ENCODE data around the gene CCL26.
"Not testable (repeated sequence)": the region's sequence is repeated elsewhere in the genome, so short reads cannot be mapped to it uniquely, and the experiment has no call there.

The CCL26 gene

DNA sequence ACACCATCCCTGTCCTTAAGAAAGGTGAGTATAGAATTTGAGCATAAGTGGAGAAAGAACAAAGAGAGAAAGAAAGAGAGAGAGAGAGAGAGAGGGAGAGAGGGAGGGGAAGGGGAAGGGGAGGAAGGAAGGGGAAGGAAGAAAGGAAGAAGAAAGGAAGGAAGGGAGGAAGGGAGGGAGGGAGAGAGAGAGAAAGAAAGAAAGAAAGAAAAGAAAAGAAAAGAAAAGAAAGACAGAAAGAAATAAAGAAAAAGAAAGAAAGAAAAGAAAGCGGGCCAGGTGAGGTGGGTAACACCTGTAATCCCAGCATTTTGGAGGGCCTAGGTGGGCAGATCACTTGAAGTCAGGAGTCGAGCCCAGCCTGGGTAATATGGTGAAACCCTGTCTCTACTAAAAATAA lies 21.7 kb upstream of the CCL26 start:
- DNase-seq (ENCODE audit: low spot score) (no peak), FAIRE-seq (no peak)

DNA sequence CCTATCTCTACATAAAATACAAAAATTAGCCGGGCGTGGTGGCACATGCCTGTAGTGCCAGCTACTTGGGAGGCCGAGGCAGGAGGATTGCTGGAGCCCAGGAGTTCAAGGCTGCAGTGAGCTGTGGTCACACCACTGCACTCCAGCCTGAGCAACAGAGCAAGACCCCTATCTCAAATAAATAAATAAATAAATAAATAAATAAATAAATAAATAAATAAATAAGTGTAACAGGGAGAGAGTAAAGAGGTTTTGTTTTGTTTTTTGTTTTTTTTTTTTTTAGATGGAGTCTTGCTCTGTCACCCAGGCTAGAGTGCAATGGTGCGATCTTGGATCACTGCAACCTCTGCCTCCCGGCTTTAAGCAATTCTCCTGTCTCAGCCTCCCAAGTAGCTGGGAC lies 20.6 kb upstream of the CCL26 start:
- DNase-seq (ENCODE audit: low spot score); FAIRE-seq: not testable (repeated sequence)

DNA sequence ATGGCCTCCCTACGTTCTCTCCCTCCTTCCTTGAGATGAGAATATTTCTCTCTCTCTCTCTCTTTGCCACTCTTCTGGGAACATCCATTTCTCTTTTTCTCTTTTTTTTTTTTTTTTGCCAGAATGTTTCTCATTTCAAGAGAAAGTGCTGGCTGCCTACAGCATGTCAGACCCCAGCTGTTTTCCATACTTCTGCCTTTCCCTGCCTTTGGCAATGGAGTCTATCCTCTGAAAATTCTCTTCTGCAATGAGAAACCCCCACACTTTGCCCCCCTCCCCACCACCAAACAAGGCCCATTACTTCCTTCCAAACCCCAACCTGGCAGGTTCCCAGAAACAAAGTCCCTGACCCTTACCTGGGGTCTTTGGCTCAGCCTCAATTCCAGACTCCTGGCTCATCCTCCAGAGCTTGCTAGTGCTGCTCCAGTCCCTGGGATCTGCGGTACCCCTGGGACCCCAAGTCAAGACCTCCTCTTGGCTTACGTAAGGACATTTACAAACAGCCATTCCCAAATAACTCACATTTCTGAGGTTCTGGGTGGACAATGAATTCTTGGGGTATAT lies 17.4 kb upstream of the CCL26 start:
- FAIRE-seq, result no peak
- no peak for DNase-seq (ENCODE audit: low spot score)

- not testable (repeated sequence) for FAIRE-seq; DNase-seq (ENCODE audit: low spot score)
Measured at GRCh38 chr7:75788154-75788847, 16.3 kb upstream of the CCL26 start.

GRCh38 chr7:75783058-75783457 lies 11.0 kb upstream of the CCL26 start:
- DNase-seq (ENCODE audit: low spot score); FAIRE-seq: not testable (repeated sequence)

GRCh38 chr7:75780647-75781273 lies 8.7 kb upstream of the CCL26 start:
- not testable (repeated sequence) for FAIRE-seq; DNase-seq (ENCODE audit: low spot score)

DNA sequence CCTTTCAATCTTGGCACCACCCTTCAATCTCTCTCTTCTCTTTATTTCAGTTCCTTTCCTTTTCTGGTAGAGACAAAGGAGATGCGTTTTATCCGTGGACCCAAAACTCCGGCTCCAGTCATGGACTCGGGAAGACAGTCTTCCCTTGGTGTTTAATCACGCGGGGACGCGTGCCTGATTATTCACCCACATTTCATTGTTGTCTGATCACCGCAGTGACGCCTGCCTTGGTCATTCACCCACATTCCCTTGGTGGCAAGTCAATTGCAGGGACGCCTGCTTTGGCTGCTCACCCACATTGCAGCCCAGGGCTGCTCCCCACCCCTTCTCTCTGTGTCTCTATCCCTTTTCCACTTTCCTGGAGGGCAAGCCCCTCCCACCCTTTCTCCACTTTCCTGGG lies 7.5 kb upstream of the CCL26 start:
- DNase-seq (ENCODE audit: low spot score); FAIRE-seq: not testable (repeated sequence)

- not testable (repeated sequence) for FAIRE-seq; DNase-seq (ENCODE audit: low spot score)
Measured at GRCh38 chr7:75779035-75779434, 7.0 kb upstream of the CCL26 start.

DNA sequence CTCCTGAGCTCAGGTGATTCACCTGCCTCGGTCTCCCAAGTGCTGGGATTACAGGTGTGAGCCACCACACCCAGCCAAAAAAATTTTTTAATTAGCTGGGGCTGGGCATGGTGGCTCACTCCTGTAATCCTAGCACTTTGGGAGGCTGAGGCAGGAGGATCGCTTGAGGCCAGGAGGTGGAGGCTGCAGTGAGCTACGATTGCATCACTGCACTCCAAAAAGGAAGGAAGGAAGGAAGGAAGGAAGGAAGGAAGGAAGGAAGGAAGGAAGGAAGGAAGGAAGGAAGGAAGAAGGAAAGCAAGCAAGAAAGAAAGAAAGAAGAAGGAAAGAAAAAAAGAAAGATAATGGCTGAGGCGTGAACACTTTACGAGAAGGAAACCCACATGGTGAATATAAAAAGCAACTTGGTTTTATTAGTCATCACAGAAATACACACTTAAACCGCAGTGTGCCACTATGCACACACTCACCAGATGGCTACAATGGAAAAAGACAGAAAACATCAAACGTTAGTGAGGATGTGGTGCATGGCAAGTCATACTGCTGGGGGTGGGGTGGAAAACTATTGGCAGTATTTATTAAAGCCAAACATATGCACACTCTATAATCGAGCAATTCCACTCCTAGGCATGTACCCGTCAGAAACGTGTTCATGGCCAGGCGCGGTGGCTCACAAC lies 4.4 kb upstream of the CCL26 start:
- FAIRE-seq (peak; percentile 42), DNase-seq (ENCODE audit: low spot score) (peak; percentile 76)

GRCh38 chr7:75773958-75774357 lies 1.9 kb upstream of the CCL26 start:
- DNase-seq (ENCODE audit: low spot score); FAIRE-seq: not testable (repeated sequence)

GRCh38 chr7:75771224-75771623 lies 787 bp downstream of the CCL26 start:
- no peak for DNase-seq (ENCODE audit: low spot score)
- no peak for FAIRE-seq

- no peak for FAIRE-seq
Measured at GRCh38 chr7:75762350-75762917, 9.6 kb downstream of the CCL26 start.

DNA sequence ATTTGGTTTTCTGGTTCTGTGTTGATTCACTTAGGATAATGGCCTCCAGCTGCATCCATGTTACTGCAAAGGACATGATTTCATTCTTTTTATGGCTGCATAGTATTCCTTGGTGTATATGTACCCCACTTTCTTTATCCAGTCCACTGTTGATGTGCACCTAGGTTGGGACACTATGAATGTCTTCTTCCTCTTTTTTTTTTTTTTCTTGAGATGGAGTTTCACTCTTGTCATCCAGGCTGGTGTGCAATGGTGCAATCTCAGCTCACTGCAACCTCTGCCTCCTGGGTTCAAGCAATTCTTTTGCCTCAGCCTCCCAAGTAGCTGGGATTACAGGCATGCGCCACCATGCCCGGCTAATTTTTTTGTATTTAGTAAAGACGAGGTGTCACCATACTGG lies 10.2 kb downstream of the CCL26 start:
- not testable (repeated sequence) for DNase-seq (ENCODE audit: low spot score); FAIRE-seq

More at GRCh38 chr7:75762350-75762917, 9.6 kb downstream of the CCL26 start:
- DNase-seq (ENCODE audit: low spot score), result peak; percentile 74

- no peak for DNase-seq (ENCODE audit: low spot score)
- FAIRE-seq, result no peak
Measured at GRCh38 chr7:75758491-75758890, 13.5 kb downstream of the CCL26 start.

DNA sequence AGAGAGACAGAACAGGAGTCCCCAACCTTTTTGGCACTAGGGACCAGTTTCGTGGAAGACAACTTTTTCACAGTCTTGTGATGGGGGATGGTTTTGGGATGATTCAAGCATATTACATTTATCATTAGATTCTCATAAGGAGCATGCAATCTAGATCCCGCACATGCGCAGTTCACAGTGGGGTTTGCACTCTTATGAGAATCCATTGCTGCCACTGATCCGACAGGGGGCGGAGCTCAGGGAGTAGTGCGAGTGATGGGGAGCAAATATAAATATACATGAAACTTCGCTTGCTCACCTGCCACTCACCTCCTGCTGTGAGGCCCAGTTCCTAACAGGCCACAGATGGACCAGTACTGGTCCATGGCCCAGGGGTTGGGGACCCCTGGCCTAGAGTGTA lies 14.2 kb downstream of the CCL26 start:
- FAIRE-seq, result no peak

DNA sequence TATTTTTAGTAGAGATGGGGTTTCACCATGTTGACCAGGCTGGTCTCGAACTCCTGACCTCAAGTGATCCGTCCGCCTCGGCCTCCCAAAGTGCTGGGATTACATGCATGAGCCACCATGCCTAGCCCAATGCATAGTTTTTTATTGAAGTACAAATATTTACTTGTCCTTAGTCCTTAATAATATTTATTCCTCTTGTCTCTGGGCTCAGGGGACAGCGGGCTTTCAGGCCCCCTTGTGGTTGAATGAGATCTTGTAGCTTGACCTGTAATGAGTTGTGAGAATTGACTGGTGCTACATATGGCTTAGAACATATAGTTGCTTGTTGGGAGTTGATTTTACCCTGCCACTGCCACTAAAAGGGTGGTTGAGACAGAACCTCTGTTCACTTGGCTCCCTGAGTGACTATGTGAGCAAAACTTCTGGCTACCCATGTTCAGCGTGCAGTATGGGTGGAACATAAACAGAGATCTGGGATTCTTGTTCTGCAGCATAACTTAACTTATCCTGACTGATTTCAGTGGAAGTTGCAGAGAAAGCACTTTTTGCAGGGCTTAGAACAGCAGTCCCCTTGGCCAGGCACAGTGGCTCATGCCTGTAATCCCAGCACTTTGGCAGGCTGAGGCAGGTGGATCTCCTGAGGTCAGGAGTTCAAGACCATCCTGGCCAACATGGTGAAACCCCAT lies 14.9 kb downstream of the CCL26 start:
- no peak for FAIRE-seq

More for the DNA sequence above, 14.2 kb downstream of the CCL26 start:
- no peak for DNase-seq (ENCODE audit: low spot score)

DNA sequence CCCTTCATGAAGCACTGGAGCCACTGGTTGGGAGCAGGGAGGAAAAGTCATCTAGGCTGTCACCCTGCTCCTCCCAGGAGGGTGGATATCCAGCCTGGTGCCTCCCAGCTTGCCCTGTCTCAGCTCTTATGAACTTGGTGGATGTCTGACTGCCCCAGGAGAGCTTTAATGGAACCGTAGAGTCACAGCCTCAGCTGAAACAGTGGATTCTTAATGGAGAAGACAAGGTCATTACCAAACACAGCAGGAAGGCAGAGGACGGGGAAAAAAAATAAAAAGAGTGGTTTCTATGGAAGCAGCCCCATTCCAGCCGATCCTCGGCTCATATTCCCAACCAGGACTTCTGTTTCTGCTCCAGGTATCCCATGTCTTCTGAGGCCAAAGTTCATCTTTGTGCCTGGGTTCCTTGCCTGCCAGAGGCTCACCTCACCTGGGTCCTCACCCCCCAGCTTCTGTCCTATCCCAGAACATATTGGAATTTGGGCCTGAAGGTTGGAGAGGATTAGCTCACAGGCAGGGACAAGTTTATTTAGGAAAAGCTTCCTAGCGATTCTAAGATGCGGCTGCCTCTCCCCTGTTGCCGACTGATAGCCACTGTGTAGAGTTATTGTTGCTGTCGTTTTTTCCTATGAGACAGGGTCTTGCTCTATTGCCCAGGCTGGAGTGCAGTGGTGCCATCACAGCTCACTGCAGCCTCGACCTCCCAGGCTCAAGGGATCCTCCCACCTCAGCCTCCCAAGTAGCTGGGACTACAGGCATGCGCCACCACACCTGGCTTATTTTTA lies 15.6 kb downstream of the CCL26 start:
- FAIRE-seq (no peak), DNase-seq (ENCODE audit: low spot score) (no peak)

More for the DNA sequence above, 14.9 kb downstream of the CCL26 start:
- no peak for DNase-seq (ENCODE audit: low spot score)

DNA sequence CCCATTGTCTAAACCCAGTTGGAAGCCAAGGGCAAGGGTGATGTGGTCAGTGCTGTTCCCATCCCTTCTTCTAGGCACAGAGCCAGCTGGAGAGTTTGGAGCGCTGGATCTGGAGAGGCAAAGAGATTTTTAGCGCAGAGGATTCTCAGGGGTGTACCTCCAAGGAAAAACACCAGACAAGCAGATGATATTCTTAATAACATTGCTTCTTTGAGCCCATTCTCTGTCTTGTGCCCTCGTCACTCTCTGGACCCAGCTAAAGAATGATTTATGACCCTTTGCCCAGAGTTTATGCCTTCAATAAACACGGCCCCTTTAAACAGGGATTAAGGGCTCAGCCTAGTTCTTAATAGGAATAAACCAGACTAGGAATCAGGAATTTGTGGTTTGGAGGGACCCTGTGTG lies 28.6 kb downstream of the CCL26 start:
- FAIRE-seq (no peak), DNase-seq (ENCODE audit: low spot score) (no peak)

- no peak for FAIRE-seq
- DNase-seq (ENCODE audit: low spot score), result no peak
Measured at GRCh38 chr7:75740846-75741497, 31.0 kb downstream of the CCL26 start.

Measured in urothelium cell line (cell line).